Urothelium cell line (cell line): ENCODE measurements around the gene ADAMTS13.
A peak's percentile ranks its signal among the peaks of the same experiment; 100 is the strongest.

Experiments
- DNase-seq: peaks from one replicate; pipeline ENCODE4 v3.0.0; 2011; ENCODE audit warnings: low spot score, mixed read lengths
- FAIRE-seq: peaks from 2 replicates; lab custom pipeline; 2011; peaks lifted over from hg19 to GRCh38; lab: Jason Lieb, UNC

Gene ADAMTS13

DNA sequence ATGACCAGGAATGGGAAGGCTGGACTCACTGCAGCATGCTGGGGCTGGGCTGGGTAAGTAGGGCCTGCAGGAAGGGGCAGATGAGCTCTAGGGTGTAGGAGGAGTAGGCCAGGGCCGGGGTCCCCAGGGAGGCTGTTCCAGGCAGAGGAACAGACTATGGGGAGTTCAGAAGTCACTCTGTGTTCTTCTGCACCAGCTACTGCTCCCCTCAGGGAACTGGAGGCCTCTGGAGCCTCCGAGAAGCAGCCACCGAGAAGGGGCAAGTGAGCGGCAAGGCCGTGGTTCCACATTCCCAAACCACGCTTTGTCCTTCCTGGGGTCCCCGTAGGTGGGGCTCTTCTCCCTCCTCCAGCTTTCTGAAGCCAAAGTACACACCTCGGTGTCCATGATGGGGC is 65.2 kb downstream of the ADAMTS13 start:
- DNase-seq: no peak
- FAIRE-seq: no peak

DNA sequence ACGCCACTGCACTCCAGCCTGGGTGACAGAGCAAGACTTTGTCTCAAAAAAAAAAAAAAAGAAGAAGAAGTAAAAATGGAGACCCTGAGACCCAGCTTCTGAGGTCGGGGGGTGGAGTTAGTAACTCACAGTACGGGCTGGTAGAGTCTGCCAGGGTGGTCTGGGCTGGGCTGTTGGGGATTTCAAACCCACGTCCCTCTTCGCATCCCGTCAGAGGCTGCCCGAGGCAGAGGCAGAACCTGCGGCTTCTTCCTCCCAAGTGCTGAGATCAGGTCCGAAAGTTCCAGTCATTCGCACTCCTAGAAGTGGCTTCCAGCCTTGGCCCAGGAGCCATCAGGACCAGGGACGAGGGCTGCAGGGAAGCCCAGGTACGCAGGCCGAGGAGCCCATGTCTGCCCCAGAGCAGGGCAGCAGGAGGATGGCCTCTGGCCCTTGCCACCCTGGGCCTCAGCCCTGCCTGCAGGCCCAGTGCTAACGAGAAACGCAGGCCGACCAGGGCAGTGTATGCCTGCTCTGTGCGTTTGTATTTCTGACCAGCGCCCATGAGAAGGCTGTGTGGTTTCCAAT is 66.6 kb downstream of the ADAMTS13 start:
- FAIRE-seq (no peak), DNase-seq (no peak)

DNA sequence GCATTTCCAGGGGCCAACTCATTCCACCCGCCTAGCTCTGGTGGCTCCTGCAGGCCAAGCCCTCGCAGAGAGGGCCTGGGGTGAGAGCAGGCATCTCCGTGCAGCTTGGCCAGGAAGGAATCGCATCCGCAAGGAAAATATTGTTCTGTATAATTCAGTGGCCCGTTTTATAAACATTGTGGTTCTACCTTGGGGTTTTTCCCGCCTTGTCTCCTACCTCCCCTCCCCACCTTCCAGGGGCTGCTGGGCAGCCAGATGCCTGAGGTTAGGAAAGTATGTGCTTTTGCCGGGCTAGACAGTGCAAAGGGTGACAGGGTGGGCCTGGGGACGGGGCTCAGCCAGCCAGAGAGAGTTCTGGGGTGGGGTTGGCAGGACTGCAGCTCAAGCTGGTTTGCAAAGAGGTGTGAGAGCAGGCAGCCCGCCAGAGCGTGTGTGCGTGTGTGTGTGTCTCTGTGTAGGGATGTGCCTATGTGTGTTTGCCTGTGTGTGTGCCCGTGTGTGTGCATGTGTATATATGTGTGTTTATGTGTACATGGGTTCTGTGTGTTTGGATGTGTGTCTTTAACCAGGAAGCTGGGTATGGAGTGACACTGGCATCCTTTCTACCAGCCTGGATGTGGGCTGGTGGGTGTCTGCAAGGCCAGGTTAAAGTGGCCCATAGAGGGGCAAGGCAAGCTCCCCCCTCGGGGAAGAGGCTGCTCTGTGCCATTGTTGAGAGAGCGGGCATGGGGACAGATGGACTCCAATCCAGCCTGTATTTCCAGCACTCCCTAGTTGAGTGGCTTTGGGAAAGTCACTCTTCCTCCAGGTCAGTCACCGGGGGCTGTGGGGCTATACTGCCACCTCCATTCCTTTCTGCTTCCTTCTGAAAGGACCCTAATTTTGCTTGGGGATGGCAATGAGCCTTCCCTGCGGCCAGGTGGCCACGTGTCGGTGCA is 67.4 kb downstream of the ADAMTS13 start:
- DNase-seq (no peak), FAIRE-seq (no peak)

DNA sequence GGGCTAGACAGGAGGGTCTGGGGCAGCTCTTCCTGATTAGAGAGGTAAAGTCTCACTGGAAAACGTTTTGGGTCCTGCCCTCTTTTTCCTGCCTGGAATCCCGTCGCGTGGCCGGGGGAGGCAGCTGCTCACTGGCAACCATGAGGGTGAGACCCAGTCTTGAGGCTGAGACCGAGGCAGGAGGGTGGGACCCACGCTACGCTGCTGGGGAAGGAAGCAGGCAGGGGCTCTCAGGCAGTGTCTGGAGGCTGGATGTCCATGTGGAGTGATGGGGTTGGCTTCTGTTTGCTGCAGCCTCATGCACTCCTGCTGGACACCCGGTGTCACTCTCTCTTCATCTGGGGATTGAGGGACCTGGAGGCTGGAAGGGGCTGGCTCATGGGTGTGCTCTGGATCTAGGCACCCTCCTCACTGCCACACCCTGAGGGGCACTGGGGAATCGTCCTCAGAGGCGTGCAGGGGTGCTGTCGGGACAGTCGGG is 68.1 kb downstream of the ADAMTS13 start:
- DNase-seq (no peak), FAIRE-seq (no peak)

DNA sequence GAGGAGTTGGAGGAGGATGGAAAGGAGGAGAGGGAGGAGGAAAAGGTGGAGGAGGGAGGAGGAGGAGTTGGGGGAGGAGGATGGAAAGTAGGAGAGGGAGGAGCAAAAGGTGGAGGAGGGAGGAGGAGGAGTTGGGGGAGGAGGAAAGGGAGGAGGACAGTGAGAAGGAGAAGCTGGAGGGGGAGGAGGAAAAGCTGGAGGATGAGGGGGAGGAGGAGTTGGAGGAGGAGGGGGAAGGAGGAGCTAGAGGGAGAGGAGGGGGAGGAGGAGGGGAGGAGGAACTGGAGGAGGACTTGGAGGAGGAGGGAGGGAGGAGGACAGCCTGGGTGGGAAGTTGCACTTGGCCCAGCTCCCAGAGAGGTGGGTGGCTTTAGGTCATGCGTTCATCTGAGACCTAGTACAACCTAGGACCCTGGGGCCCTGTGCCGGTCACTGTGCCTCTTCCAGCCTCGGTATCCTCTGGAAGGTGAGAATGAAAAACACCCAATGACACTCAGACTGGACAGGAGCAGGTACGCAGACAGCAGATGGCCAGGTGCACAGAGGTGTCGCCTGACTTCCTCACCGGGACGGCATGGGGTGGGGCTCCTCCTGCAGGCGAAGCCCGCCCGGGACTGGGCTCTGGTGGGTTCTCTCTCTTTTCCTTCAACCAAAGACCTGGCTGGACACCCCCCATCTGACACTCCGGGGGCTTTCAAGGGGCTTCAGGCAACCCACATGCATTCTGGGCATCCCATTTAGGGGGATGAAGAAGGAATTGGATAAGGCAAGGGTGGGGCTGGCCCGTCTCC is 68.9 kb downstream of the ADAMTS13 start:
- FAIRE-seq (no peak), DNase-seq (no peak)

DNA sequence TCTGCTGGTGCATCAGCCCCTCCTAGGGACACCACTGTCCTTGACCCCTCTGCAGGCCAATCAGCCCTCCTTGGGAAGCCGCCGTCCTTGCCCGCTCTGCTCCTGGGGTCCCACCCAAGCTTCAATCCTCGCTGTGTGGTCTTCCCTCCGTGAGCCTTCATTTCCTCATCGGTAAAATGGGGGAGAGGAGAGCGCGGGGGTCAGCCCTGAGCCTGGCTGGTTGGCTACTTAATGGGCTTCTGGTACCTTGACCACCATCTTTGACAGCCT is 69.4 kb downstream of the ADAMTS13 start:
- DNase-seq (no peak), FAIRE-seq (no peak)

DNA sequence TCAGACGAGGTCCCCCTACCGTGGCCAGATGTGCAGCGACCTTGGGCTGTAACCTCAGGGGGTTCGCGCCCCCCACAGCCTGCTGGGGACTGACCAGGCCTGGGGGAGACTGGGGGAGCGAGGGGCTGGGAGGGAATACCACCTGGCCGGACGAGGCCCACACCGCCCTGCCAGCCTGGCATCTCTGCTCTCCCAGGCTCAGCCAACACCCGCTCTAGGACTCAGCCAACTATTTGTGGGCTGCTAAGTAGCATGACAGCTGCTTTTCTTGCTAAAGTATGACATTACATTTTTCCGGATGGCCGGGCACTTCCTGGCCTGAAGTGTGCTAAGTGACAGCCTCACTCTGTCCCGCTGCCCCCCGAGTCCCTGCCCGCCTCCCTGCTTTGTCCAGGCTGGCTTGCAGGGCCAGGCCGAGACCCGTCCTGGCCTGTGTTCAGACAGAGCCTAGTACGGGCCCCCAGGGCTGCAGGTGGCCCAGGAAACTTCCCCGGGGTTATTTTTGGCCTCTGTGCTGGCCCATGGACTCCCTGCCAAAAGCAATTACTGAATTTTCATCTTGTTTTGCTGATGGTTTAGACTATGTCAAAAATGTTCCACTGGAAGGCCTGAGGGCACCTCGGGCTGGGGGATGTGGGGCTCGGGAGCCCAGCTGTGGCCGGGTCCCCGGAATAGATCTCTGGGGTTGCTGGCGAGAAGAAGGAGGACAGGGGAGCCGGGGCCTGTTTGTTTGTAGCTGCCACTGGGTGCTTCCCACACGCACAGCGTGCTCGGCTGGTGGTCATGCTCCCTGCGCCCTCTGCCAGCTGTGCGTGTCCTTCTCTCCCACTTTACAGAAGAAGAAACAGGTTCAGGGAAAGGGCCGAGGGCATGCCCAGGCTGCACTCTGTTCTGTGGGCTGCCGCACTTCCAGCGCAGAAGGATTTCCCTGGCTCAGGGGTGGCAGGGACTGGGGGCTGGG is 70.2 kb downstream of the ADAMTS13 start:
- DNase-seq (no peak), FAIRE-seq (no peak)

DNA sequence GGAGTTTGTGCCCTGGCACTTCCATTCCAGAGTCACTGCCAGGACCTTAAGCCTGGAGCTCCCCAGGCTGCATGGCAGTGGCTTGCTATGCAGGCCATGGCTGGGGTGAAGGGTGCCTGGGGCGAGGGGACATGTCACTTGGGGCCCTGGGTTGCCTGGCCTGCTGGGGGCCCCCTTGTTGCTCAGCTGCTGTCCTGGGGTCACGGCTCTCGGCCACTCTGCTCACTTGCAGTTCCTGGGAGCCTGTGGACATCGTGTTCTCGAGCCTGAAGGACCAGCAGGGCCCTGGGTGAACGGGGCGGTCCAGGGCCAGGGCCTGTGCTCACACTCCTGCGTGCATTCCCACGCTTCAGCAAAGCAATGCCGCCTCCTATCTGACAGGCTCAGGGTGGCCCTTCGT is 71.3 kb downstream of the ADAMTS13 start:
- DNase-seq (no peak), FAIRE-seq (no peak)

DNA sequence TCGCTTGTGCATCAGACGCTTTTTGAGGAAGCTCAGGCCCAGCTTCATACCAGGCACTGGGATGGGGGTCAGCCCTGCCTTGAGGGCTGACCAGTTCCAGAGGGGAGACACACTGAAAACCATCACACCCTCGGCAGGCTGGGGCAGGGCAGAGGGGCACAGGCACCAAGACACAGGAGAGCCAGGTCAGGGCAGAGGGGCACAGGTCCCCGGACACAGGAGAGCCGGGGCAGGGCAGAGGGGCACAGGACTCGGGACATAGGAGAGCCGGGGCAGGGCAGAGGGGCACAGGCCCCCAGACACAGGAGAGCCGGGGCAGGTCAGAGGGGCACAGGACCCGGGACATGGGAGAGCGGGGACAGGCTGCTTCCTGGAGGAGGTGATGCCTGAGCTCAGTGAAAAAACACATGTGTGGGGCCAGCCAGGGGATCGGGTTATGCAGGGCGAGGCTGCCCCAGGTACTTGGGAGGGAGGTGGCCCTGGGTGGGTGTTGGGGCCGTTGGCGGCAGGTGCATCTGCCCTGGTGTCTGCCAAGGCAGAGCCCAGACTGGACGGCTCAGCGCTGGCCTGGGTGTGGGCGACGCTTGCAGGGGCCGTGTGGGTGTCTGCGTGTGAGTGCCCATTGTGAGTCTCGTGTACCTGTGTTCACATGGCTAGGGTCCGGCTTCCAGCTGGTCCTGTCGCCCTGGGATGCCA is 71.8 kb downstream of the ADAMTS13 start:
- DNase-seq (no peak), FAIRE-seq (no peak)

DNA sequence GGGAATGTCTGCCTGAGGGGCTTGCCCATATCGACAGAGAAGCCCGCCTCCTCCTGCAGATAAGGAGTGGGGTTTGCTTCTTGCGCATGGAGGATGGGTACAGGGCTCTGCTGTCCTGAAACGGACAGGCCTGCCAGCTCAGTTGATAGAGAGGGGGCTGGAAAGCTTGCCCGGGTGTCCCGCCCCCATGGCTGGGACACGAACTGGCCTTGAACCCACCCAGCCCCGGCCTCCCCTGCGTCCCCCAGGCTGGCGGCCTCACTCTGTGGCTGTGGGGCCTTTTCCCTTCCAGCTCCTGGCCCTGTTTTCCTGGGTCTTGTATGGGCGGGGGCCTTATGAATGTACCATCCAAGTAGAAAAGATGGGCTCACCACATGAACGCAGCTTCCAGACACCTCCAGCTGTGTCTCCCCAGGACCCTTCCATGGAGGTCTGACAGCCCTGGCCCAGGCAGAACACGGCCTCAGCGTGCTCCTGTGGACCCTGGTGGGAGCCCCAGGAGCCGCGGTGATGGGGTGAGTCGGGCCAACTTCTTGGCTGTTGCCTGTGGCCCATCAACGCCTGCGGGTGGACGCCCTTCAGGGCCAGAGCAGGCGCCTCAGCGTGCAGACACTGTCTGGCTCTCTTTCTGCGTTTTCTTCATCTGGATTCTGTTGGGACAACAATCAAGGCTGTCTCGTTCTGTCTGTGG is 72.6 kb downstream of the ADAMTS13 start:
- DNase-seq (no peak), FAIRE-seq (no peak)

DNA sequence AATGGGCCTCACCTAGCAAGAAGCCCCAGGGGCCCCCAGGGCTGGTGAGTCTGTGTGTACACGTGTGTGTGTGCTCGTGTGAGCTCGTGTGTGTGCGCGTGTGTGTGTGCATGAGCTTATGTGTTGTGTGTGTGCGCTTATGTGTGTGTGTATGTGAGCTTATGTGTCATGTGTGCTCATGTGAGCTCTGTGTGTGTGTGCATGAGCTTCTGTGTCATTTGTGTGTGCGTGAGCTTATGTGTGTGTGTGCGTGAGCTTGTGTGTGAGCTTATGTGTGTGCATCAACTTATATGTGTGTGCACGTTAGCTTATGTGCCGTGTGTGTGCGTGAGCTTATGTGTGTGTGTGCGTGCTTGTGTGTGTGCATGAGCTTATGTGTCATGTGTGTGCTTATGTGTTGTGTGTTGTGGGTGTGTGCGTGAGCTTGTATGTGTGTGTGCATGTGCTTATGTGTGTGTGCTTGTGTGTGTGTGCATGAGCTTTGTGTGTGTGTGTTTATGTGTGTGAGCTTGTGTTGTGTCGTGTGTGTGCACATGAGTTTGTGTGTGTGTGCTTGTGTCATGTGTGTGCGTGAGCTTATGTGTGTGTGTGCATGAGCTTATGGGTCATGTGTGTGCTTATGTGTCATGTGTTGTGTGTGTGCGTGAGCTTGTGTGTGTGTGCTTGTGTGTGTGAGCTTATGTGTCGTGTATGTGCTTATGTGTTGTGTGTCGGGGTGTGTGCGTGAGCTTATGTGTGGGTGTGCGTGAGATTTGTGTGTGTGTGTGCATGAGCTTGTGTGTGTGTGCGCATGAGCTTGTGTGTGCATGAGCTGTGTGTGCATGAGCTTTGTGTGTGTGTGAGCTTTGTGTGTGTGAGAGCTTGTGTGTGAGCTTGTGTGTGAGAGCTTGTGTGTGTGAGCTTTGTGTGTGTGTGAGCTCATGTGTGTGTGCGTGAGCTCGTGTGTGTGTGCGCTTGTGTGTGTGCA is 73.4 kb downstream of the ADAMTS13 start:
- DNase-seq: no peak
- FAIRE-seq: peak; percentile 91

DNA sequence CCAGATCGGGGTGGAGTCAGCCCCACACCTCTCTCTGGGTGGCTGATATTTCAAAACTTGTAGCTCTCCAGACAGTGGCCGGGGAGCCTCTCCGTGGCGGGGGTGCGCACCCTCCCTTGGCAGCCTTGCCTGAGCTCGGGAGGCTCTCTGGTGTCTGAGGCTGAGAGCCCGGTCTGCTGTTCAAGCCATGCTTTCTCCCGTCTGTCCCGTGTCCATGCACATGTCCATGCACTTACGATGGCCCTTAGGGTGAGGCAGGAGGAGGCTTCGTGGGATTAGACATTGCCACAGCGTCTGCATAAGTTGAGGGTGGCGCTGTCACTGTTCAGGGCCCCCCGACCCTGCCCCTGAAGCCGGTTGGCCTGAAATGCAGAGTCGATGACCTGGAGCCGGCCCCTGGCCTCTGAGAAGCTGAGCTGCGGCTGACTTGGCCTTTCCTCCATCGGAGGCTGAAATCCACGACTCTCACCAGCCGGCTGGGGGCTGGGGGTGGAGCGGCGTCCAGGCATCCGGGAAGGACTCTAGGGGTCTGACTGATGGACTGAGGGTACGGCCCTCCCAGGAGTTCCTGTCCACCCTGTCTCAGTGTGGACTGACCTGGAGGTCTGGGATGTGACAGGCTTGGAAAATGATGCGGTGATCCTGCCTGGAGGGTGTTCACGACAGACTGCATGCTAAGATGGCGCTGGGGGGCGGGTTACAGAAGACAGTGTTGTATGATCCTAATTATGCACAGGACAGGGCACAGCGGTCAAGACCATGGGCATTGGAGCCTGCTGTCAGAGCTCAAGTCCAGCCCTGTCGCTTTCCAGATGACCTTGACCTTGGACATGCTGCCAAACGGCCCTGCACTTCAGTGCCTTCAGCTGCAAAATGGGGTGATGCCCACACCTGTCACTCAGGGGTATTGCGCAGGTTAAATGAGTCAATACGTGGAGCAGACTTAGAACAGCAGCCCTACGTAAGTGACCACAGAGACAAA is 75.0 kb downstream of the ADAMTS13 start:
- no peak for FAIRE-seq
- no peak for DNase-seq

DNA sequence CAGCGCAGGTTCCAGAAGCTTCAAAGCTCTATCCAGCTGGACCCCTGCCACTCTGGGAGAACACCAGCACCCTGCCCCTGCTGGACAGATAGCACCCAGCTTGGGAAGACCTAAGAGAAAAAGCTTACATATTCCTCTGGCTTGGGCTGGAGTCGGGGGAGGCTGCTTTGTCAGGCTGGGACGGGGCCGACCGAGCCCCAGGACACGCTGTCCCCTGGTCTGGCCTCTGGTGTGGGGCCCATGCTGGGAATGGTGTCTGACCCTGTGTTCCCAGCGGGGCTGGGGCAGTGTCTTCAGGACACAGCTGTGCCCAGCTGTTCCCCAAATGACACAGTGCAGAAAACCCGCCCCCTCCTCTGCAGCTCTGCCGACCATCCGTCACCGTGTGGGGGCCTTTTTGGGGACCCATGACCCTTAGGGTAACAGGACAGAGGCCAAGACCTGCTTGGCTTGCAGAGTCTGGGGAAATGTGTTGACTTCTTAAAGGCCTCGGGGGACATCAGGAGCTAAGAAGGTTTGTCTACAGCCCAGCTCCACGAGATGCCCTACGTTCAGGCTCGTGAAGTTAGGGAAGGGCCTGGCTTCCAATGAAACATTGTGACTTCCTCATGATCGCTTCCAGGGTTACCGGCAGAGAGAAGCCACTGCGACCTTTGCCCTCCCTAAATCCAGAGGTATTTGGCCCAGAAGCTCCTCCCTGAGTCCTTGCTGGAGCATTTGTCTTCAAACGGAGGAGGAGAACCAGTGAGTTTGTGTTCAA is 77.1 kb downstream of the ADAMTS13 start:
- DNase-seq: no peak
- no peak for FAIRE-seq

DNA sequence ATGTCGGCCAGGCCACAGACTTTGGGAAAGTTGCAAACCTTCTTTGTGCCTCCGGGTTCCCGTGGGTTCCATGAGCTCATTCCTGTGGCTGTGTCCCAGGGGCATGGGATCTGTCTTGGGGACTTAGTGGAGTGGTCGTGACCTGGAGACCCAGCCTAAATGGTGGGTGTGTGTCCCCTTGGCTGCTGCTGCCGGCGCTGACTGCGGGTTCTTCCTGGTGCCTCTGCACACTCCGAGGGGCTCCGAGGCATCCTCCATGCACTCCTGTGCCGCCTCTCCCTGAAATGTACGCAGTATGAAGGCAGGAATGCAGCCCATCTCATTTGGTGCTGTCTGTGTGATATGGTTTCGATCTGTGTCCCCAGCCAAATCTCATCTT is 77.7 kb downstream of the ADAMTS13 start:
- DNase-seq (no peak), FAIRE-seq (no peak)

DNA sequence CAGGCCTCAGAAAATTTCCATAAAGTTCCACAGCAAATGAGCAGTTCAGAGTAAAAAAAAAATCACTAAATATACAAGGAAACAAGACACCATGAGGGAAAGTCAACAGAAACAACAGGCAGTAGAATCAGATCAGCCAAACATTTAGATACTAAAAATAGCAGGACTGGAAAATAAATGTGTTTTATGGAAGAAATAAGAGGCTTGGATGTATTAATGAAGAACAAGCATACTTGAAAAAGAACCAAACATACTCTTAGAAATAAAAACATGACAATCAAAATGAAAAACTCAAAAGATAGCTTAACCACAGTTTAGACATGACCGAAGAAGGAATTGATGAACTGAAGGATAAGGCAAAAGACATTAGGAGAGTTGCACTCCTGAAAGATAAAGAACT is 79.9 kb downstream of the ADAMTS13 start:
- no peak for FAIRE-seq
- DNase-seq: no peak

DNA sequence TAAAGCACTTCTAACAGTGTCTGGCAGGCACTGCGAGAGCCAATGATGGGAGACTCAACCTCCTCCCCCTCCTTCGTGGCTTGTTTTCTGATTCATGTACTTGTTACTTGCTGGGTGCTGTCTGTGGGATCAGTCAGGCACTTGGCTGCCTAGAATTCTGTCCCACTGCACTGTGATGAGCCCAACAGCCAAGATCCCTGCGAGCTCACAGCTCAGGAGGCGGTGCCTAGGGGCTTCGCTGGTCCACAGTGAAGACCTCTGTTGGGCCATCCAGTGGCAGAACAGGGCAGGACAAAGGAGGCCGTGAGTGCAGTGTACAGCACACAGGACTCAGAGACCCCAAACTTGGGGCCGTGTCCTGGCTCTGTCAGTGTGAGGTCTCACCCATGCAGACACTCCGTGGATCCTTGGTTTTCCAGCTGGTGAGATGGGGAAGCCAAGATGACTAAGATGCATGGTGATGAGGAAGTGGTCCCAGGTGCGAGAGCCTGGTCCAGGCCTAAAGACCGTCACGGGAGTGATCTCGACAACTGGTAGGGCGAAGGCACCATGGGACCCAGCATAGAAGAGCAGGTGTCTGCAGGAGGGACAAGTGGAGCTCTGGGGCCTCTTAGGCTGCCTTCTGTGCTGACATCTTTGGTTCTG is 83.1 kb downstream of the ADAMTS13 start:
- FAIRE-seq: no peak
- no peak for DNase-seq
